K562 (cell line): ENCODE data around the gene PTPN18. TPM values are rescaled to one million over a fixed set of nuclear protein-coding genes. Genes with fewer than 3 reads are reported as not detected.

ENCODE experiments used
- EP400 ChIP-seq: fragments of 450-650 bp; IDR thresholded peaks from 2 replicates; pipeline ENCODE4 v1.6.1; 2017; ENCODE audit warnings: antibody characterized with exemption, mild to moderate bottlenecking, moderate library complexity
- GABPB2 ChIP-seq: fragments of 250-450 bp; sonication (Bioruptor Pico); conservative IDR thresholded peaks from 2 replicates; pipeline ENCODE4 v1.5.1; 2021; ENCODE audit warnings: mild to moderate bottlenecking
- KHSRP ChIP-seq: fragments of 450-650 bp; IDR thresholded peaks from 2 replicates; pipeline ENCODE4 v1.6.1; 2017
- MAFG ChIP-seq: fragments of 450-650 bp; conservative IDR thresholded peaks from 2 replicates; pipeline ENCODE4 v1.6.1; 2016; ENCODE audit warnings: missing genetic modification characterization, missing compliant biosample characterization
- OTX1 ChIP-seq: fragments of 450-650 bp; formaldehyde crosslinking; IDR thresholded peaks from 2 replicates; pipeline ENCODE4 v1.4.0; 2022; ENCODE audit warnings: mild to moderate bottlenecking
- PML ChIP-seq: IDR thresholded peaks from 2 replicates; pipeline ENCODE4 v1.6.1; 2012; ENCODE audit warnings: low read length, inconsistent platforms
- RBM15 ChIP-seq: fragments of 200-400 bp; formaldehyde crosslinking; IDR thresholded peaks from 2 replicates; pipeline ENCODE4 v1.6.1; 2018; ENCODE audit warnings: mild to moderate bottlenecking, low read length, moderate library complexity; ENCODE audit not compliant: insufficient read depth
- SFPQ ChIP-seq: fragments of 200-400 bp; formaldehyde crosslinking; IDR thresholded peaks from 2 replicates; pipeline ENCODE4 v1.6.1; 2017; ENCODE audit warnings: mild to moderate bottlenecking, low read depth, low read length, moderate library complexity
- TAF15 ChIP-seq: fragments of 200-400 bp; formaldehyde crosslinking; IDR thresholded peaks from 2 replicates; pipeline ENCODE4 v1.6.1; 2017; ENCODE audit warnings: mild to moderate bottlenecking, low read depth, low read length, moderate library complexity
- ZBTB8A ChIP-seq: fragments of 450-650 bp; IDR thresholded peaks from 2 replicates; pipeline ENCODE4 v1.6.1; 2018; ENCODE audit warnings: mild to moderate bottlenecking, moderate library complexity; ENCODE audit not compliant: partially characterized antibody
- ZEB2 ChIP-seq: fragments of 450-650 bp; IDR thresholded peaks from 2 replicates; pipeline ENCODE4 v1.6.1; 2016
- ZNF263 ChIP-seq: sonication (generic); formaldehyde crosslinking; IDR thresholded peaks from 2 replicates; pipeline ENCODE4 v1.8.0; 2022; ENCODE audit warnings: mild to moderate bottlenecking, missing genetic modification reagents, borderline replicate concordance
- ZNF280B ChIP-seq: fragments of 250-450 bp; sonication (Bioruptor Pico); IDR thresholded peaks from 2 replicates; pipeline ENCODE4 v1.5.1; 2021; ENCODE audit warnings: mild to moderate bottlenecking
- ZNF785 ChIP-seq: fragments of 250-450 bp; sonication (Bioruptor Pico); IDR thresholded peaks from 2 replicates; pipeline ENCODE4 v1.4.0; 2020; ENCODE audit warnings: mild to moderate bottlenecking
- polyA plus RNA-seq, 8 experiments: library from polyadenylated mRNA; depleted of rRNA in 4 of 8; stranded (reverse) in 5 of 8; unstranded in 3 of 8; fragments of >200 nt; fragmentation: Nextera tagmentation in 2 of 8; fragmentation: Illumina TruSeq in 1 of 8; extraction: Ambion mirVana in 2 of 8; extraction: Trizol in 1 of 8; gene quantifications; 2 replicates each; pipeline versions ENCODE4 v1.2.1 to v1.2.3, GENCODE V29; 2011 to 2014; ENCODE audit warnings: inconsistent platforms in 1 of 8, missing spikeins in 1 of 8
- total RNA-seq, 7 experiments: library from RNA; depleted of rRNA in 6 of 7; stranded (reverse); fragments of >200 nt in 6 of 7; fragmentation: Illumina TruSeq in 2 of 7; extraction: Trizol in 2 of 7; gene quantifications; 2 replicates each; pipeline versions ENCODE4 v1.2.1 to v1.2.3, GENCODE V29; 2011 to 2021; ENCODE audit warnings: low replicate concordance in 1 of 7
- TF ChIP-seq, protein P1 (sequence below): fragments of 450-650 bp; IDR thresholded peaks from 2 replicates; pipeline ENCODE4 v1.6.1; 2016; ENCODE audit warnings: mild to moderate bottlenecking
- TF ChIP-seq, protein P2 (sequence below), 2 experiments: IDR thresholded peaks; 2 replicates each; pipeline ENCODE4 v1.6.1; 2011; ENCODE audit warnings: borderline replicate concordance in 1 of 2, control low read depth in 1 of 2, low read depth in 1 of 2, low read length in 1 of 2, mild to moderate bottlenecking in 1 of 2, mixed read lengths in 1 of 2, moderate library complexity in 1 of 2; ENCODE audit not compliant: insufficient read depth in 1 of 2, insufficient read length in 1 of 2, poor library complexity in 1 of 2, severe bottlenecking in 1 of 2; ENCODE audit errors: extremely low read depth in 1 of 2
- TF ChIP-seq, protein P3 (sequence below): IDR thresholded peaks from 3 replicates; pipeline ENCODE4 v1.6.1; 2011; ENCODE audit warnings: borderline replicate concordance, mild to moderate bottlenecking, moderate library complexity; ENCODE audit not compliant: insufficient read length; ENCODE audit errors: extremely low read depth

Gene PTPN18
- total and polyA plus RNA-seq, 9 of the 15 experiments (the other 6 are each of a cell fraction or from before 2014, with no cell fraction given): 11.6 to 90.7 (median 49.6) TPM

DNA sequence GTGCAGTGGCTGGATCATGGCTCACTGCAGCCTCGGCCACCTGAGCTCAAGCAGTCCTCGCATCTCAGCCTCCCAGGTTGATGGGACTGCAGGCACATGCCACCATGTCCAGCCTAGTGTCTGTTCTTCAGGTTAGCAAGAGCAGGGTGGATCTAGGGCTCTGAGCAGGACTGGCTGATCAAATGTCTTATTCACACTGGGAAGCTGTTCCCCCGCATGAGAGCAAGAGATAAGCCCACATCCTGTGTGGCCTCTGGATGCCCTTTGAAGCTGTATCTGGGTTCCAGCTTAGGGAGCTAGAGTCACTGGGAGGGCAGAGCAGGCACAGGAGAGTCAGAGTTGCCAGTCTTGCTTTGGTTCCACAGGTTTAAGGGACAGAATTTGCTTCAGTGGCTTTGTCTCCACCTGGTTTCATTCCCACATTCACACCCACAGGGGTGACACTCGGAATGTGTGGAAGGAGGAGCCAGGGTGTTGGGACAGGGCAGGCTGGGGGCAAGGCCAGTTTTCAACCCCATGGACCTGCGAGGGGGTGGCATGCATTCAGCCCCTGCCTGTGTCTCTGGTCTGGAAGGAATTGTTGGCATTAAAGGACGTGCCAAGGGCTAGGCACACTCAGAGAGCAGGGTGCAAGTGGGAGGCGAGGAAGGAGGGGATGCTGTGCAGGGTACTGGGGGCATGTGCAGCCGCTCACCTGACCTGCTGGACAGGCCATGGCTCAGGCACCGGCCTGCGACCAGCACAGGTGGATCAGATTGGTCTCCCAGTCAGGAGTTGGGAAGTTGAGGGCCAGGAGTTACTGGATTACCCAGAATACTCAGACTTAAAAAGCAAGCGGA, 24.5 kb downstream of the PTPN18 start (continued):
- TF ChIP-seq, protein P1, sequence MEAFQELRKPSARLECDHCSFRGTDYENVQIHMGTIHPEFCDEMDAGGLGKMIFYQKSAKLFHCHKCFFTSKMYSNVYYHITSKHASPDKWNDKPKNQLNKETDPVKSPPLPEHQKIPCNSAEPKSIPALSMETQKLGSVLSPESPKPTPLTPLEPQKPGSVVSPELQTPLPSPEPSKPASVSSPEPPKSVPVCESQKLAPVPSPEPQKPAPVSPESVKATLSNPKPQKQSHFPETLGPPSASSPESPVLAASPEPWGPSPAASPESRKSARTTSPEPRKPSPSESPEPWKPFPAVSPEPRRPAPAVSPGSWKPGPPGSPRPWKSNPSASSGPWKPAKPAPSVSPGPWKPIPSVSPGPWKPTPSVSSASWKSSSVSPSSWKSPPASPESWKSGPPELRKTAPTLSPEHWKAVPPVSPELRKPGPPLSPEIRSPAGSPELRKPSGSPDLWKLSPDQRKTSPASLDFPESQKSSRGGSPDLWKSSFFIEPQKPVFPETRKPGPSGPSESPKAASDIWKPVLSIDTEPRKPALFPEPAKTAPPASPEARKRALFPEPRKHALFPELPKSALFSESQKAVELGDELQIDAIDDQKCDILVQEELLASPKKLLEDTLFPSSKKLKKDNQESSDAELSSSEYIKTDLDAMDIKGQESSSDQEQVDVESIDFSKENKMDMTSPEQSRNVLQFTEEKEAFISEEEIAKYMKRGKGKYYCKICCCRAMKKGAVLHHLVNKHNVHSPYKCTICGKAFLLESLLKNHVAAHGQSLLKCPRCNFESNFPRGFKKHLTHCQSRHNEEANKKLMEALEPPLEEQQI: no peak
- TF ChIP-seq EP400 (no peak), TAF15 (no peak), ZNF785 (CRISPR knock-in tag) (no peak), GABPB2 (no peak), ZEB2 (no peak), MAFG (tag) (no peak), KHSRP (no peak), ZNF263 (CRISPR knock-in tag) (no peak), ZBTB8A (no peak), ZNF280B (CRISPR knock-in tag) (no peak), PML (peak; percentile 50), RBM15 (no peak), OTX1 (peak; percentile 13; the same call in 1 of the 2 replicates), SFPQ (no peak)
- TF ChIP-seq, protein P2, sequence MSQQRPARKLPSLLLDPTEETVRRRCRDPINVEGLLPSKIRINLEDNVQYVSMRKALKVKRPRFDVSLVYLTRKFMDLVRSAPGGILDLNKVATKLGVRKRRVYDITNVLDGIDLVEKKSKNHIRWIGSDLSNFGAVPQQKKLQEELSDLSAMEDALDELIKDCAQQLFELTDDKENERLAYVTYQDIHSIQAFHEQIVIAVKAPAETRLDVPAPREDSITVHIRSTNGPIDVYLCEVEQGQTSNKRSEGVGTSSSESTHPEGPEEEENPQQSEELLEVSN (IDR thresholded peaks at IDR 0.05; ENCODE audit: borderline replicate concordance in 1 of 2, extremely low read depth in 1 of 2, insufficient read depth in 1 of 2, insufficient read length in 1 of 2, low read depth in 1 of 2, low read length in 1 of 2, poor library complexity in 1 of 2, severe bottlenecking in 1 of 2): peak; percentile 78 to 88
- TF ChIP-seq, protein P3, sequence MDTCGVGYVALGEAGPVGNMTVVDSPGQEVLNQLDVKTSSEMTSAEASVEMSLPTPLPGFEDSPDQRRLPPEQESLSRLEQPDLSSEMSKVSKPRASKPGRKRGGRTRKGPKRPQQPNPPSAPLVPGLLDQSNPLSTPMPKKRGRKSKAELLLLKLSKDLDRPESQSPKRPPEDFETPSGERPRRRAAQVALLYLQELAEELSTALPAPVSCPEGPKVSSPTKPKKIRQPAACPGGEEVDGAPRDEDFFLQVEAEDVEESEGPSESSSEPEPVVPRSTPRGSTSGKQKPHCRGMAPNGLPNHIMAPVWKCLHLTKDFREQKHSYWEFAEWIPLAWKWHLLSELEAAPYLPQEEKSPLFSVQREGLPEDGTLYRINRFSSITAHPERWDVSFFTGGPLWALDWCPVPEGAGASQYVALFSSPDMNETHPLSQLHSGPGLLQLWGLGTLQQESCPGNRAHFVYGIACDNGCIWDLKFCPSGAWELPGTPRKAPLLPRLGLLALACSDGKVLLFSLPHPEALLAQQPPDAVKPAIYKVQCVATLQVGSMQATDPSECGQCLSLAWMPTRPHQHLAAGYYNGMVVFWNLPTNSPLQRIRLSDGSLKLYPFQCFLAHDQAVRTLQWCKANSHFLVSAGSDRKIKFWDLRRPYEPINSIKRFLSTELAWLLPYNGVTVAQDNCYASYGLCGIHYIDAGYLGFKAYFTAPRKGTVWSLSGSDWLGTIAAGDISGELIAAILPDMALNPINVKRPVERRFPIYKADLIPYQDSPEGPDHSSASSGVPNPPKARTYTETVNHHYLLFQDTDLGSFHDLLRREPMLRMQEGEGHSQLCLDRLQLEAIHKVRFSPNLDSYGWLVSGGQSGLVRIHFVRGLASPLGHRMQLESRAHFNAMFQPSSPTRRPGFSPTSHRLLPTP: no peak
